Fibroblast of lung (primary cell): ENCODE measurements around the gene ACY1. TPM values are rescaled to one million over a fixed set of nuclear protein-coding genes. Genes with fewer than 3 reads are reported as not detected.

Source experiments
- DNase-seq, 2 donors: peaks; one replicate each; pipeline versions ENCODE4 v3.0.0 to v3.0.0-alpha.2; 2010; ENCODE audit warnings: low read depth in 2 of 2
- H2AFZ ChIP-seq: 2 replicates; pipeline ENCODE4 v1.5.1; 2012; ENCODE audit warnings: low read length, control low read depth, inconsistent platforms
- H3K27ac ChIP-seq: 2 replicates; pipeline ENCODE4 v1.5.1; 2011; ENCODE audit warnings: low read length, control low read depth; ENCODE audit not compliant: insufficient read depth
- H3K27me3 ChIP-seq: 2 replicates; pipeline ENCODE4 v1.5.1; 2011; ENCODE audit warnings: mild to moderate bottlenecking, low read length; ENCODE audit not compliant: control insufficient read depth, insufficient read depth
- H3K36me3 ChIP-seq: 2 replicates; pipeline ENCODE4 v1.5.1; 2011; ENCODE audit warnings: low read length; ENCODE audit not compliant: control insufficient read depth, insufficient read depth
- H3K4me1 ChIP-seq: 2 replicates; pipeline ENCODE4 v1.5.1; 2011; ENCODE audit warnings: low read length; ENCODE audit not compliant: control insufficient read depth, insufficient read depth; ENCODE audit errors: extremely low read depth
- H3K4me2 ChIP-seq: 2 replicates; pipeline ENCODE4 v1.5.1; 2011; ENCODE audit warnings: low read length, control low read depth; ENCODE audit not compliant: insufficient read depth; ENCODE audit errors: extremely low read depth
- H3K4me3 ChIP-seq, 4 experiments: fragments of 200-600 bp in 1 of 4; sonication (generic) in 1 of 4; replicated peaks in 1 of 4; 2 replicates each; pipeline ENCODE4 v1.5.1; 2011 to 2016; ENCODE audit warnings: low read length in 4 of 4, low read depth in 3 of 4, mild to moderate bottlenecking in 3 of 4, control low read depth in 2 of 4, inconsistent platforms in 1 of 4, mixed read lengths in 1 of 4; ENCODE audit not compliant: insufficient read depth in 1 of 4; ENCODE audit errors: control extremely low read depth in 1 of 4
- H3K79me2 ChIP-seq: 2 replicates; pipeline ENCODE4 v1.5.1; 2012; ENCODE audit warnings: mild to moderate bottlenecking, low read length, inconsistent platforms; ENCODE audit not compliant: control insufficient read depth, insufficient read depth
- H3K9ac ChIP-seq: 2 replicates; pipeline ENCODE4 v1.5.1; 2011; ENCODE audit warnings: mild to moderate bottlenecking, low read length, control low read depth; ENCODE audit not compliant: insufficient read depth
- H3K9me3 ChIP-seq: 2 replicates; pipeline ENCODE4 v1.5.1; 2012; ENCODE audit warnings: low read depth, low read length; ENCODE audit not compliant: control insufficient read depth, insufficient read depth
- H4K20me1 ChIP-seq: 2 replicates; pipeline ENCODE4 v1.5.1; 2011; ENCODE audit warnings: low read length; ENCODE audit not compliant: control insufficient read depth, insufficient read depth; ENCODE audit errors: extremely low read depth
- EZH2 ChIP-seq: IDR thresholded peaks from 2 replicates; pipeline ENCODE4 v1.5.1; 2012; ENCODE audit warnings: low read length, control low read depth, mild to moderate bottlenecking; ENCODE audit errors: missing control alignments
- polyA plus RNA-seq, 2 donors: library from polyadenylated mRNA; depleted of rRNA in 1 of 2; stranded (reverse) in 1 of 2; unstranded in 1 of 2; fragments of >200 nt; gene quantifications; 2 replicates each; pipeline ENCODE4 v1.2.1, GENCODE V29; 2011 to 2012; ENCODE audit warnings: missing spikeins in 1 of 2
- total RNA-seq: library from RNA; depleted of rRNA; stranded (reverse); fragments of >200 nt; gene quantifications from 2 replicates; pipeline ENCODE4 v1.2.1, GENCODE V29; 2014
- TF ChIP-seq, protein P1 (sequence below), 2 donors: IDR thresholded peaks in 1 of 2; conservative IDR thresholded peaks in 1 of 2; 1 replicate in 1 of 2; 2 replicates in 1 of 2; pipeline ENCODE4 v1.5.1; 2011 to 2012; ENCODE audit warnings: low read length in 2 of 2, control low read depth in 1 of 2, inconsistent platforms in 1 of 2, low read depth in 1 of 2, mild to moderate bottlenecking in 1 of 2

ACY1 gene
- total and polyA plus RNA-seq, 2 donors (not counting 1 experiment from before 2014, with no cell fraction given): 21.4 to 40.3 TPM

DNA sequence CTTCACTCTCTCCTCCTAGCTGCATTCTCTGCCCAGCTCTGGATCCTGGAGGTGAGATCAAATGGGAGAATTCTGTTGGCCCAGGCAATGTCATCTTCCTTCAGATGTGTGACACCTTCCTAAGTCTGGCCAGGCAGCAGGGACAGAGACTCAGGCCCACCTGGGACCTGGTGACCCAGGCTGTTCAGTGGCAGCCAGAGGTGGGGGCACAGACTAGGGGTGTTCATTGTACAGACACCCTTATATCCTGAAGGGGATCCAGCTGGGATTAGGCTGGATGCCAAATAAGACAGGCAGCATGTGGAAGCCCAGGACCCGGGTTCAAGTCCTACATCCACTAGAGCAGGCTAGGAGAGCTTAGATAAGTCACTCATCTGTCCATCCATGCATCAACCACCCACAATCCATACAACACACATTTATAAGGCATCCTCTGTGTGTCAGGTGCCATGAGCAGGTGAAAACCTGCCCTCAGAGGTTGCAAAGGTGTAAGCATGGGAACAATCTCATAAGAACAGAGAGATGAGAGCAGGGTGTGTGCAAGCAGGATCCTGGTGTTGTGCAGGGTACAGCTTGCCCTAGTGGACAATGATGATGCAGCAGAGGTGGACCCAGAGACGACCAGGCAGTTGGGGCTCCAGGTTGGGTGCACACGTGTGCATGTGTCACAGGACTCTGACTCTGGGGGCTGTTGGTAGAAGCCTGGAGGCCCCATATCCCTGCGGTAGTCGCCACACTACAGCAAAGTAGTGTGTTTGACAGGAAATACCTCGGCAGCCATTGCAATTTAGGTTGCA is 30.7 kb downstream of the ACY1 start:
- DNase-seq: no peak
- no peak for TF ChIP-seq EZH2
- TF ChIP-seq, protein P1, sequence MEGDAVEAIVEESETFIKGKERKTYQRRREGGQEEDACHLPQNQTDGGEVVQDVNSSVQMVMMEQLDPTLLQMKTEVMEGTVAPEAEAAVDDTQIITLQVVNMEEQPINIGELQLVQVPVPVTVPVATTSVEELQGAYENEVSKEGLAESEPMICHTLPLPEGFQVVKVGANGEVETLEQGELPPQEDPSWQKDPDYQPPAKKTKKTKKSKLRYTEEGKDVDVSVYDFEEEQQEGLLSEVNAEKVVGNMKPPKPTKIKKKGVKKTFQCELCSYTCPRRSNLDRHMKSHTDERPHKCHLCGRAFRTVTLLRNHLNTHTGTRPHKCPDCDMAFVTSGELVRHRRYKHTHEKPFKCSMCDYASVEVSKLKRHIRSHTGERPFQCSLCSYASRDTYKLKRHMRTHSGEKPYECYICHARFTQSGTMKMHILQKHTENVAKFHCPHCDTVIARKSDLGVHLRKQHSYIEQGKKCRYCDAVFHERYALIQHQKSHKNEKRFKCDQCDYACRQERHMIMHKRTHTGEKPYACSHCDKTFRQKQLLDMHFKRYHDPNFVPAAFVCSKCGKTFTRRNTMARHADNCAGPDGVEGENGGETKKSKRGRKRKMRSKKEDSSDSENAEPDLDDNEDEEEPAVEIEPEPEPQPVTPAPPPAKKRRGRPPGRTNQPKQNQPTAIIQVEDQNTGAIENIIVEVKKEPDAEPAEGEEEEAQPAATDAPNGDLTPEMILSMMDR (conservative IDR thresholded peaks at IDR 0.05 in 1 of 2, IDR thresholded peaks at IDR 0.05 in 1 of 2; ENCODE audit: low read depth in 1 of 2, low read length in 2 of 2): no peak
- H3K4me2 ChIP-seq: no peak overlapping the region
- no peaks in the 10 kb centered on the region for H3K9me3 ChIP-seq
- H3K4me3 ChIP-seq: no peak overlapping the region
- H4K20me1 ChIP-seq: no peaks in the 10 kb centered on the region
- no peak overlapping the region for H3K9ac ChIP-seq
- no peaks in the 10 kb centered on the region for H3K27me3 ChIP-seq
- no peaks in the 10 kb centered on the region for H3K79me2 ChIP-seq
- H3K36me3 ChIP-seq: no peaks in the 10 kb centered on the region
- no peak overlapping the region for H3K27ac ChIP-seq
- H2AFZ ChIP-seq: no peak overlapping the region
- H3K4me1 ChIP-seq: peaks cover 3% of the 10 kb centered on the region

DNA sequence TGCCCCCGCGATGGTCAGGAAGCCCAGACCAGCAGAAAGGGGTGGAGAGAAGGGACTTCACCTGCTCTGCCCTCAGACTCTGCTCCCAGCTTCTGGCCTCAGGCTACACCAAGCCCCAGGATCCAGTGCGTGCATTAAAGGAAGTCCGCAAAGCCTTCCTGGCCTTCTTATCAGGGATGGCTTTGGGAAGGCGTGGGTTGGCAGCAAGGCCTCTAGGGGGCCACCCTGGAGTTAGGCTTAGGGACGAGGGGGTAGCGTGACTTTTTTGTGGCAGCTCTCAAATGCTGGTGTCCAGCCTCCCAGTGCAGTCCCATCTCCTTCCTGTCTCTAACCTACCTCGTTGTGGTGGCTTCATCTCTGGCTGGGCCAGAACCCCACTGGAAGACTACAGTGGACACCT is 31.3 kb downstream of the ACY1 start:
- Histone ChIP-seq H3K27ac (no peak overlapping the region), H2AFZ (no peak overlapping the region), H3K4me1 (peaks cover 5% of the 10 kb centered on the region), H3K36me3 (no peaks in the 10 kb centered on the region), H3K9me3 (no peaks in the 10 kb centered on the region), H3K27me3 (no peaks in the 10 kb centered on the region), H3K4me2 (no peak overlapping the region), H4K20me1 (no peaks in the 10 kb centered on the region), H3K79me2 (no peaks in the 10 kb centered on the region), H3K9ac (no peak overlapping the region), H3K4me3 (no peak overlapping the region)
- peak in 1 of 2 donors; percentile 23 for DNase-seq
- TF ChIP-seq, protein P1 (conservative IDR thresholded peaks at IDR 0.05 in 1 of 2, IDR thresholded peaks at IDR 0.05 in 1 of 2; ENCODE audit: low read depth in 1 of 2, low read length in 2 of 2): peak; percentile 31 to 53
- no peak for TF ChIP-seq EZH2

DNA sequence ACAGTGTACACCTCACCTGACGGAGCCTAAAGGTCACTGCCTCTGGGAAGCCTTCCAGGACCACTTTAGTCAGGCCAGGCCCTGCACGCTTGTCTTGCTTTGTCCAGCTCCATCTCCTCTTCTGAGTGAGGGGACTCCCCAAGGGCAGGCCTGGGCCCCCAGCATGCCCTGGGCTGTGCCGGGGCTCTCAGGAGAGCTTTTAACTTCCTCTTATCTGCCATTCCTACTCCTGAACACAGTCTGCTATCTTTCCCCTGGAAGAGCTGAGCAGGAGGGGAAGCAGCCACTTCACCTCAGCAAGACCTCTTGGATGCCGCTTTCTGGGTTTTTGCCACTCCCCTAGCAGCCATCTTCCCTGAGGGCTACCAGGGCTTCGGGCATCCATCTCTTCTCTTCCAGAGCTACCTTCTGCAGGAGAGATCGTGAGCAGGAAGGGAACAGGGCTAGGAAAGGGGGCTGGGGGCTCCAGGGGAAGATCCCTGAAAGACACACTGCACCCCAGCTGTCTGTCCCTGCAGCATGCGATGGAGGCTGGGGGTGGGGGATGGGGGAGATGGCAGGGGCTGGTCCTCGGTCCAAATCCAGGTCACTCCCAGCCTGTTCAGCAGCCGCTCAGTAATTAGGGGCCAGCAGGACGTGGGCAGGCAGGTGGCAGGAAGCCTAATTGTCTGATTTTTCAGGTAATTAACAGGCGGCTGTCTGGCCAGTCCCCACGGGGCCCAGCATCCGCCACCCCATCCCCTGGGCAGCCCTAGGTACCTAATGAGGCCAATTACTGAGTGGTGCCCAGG is 32.3 kb downstream of the ACY1 start:
- H3K79me2 ChIP-seq: no peaks in the 10 kb centered on the region
- no peak overlapping the region for H3K4me3 ChIP-seq
- no peak for DNase-seq
- no peak overlapping the region for H2AFZ ChIP-seq
- no peaks in the 10 kb centered on the region for H3K27me3 ChIP-seq
- no peak for TF ChIP-seq EZH2
- TF ChIP-seq, protein P1 (conservative IDR thresholded peaks at IDR 0.05 in 1 of 2, IDR thresholded peaks at IDR 0.05 in 1 of 2; ENCODE audit: low read depth in 1 of 2, low read length in 2 of 2): no peak
- H3K4me2 ChIP-seq: no peak overlapping the region
- H3K9ac ChIP-seq: no peak overlapping the region
- H3K4me1 ChIP-seq: peaks cover 5% of the 10 kb centered on the region
- no peak overlapping the region for H3K27ac ChIP-seq
- no peaks in the 10 kb centered on the region for H3K9me3 ChIP-seq
- H3K36me3 ChIP-seq: no peaks in the 10 kb centered on the region
- no peaks in the 10 kb centered on the region for H4K20me1 ChIP-seq
